Inflammatory macrophage treated with lipopolysaccharide for 1 hour (primary cell): ENCODE measurements around the gene LGI1.

Experiments
- DNase-seq, 2 donors: peaks; one replicate each; pipeline ENCODE4 v3.0.0-alpha.2; 2020 to 2022

The LGI1 gene

DNA sequence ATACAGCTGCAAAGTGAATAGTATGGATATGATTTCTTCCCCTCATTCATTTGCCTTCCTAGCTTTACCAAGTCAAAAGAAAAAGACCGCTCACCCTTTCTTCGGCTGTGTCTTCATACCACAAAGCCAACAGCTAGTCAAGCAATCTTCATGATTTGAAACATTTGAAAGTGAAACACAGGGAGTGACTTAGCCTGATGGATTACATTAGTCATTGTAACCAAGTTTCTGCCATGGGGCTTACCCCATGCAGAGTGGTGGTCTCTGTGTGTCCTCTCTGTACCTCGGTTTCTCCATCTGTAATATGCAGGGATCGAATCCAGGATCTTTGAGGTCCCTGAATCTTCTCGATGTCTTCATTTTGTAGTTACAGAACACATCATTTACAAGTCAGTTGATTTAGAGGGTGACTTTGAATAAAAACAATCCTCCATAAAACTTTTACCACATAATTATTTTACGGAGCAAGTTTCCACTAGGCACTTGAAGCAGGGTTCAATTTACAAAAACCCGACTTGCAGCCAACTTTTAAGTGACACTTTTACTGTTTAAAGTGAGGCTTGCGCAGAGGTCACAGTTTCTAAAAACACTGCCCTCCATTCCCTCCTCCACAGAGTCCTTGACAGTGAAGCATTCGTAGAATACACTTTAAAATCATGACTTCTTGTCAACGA lies 2.2 kb upstream of the LGI1 start:
- DNase-seq: no peak

DNA sequence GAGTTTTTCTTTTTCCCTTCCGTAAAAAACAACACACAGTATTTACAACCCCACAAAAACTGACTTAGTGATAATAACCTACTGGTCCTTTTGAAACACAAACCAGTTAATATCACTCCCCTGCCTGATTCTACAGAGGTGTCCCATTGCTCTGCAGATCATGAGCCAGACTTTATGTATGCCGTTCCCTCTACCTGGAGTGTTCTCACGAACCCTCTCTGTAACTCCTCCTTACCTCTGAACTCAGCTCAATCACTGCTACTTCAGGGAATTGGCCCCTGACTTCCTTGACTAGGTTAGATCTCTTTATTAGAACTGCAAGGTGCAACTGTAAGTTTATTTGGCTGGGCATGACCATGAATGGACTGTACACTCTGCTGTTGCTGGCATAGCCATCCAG lies 1.6 kb upstream of the LGI1 start:
- DNase-seq: no peak

DNA sequence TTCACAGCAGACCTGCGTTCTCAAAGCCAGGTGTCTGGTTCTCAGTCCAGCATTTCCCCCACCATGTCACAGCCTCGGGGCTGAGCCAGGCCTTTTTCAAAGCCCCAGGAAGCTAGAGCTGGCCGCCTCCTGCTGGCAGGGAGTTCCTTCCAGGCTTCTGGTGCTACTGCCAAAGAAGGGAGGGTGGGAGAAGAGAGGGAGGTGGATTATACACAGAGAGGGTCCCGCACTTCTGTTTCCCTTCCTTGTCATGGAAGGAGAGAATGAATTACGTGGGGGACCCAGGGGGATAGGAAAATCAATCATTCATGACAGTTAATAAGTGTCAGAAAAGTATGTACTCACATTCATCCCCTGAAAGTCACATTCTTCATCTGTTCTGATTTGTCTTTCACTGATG lies 600 bp upstream of the LGI1 start:
- DNase-seq: no peak

DNA sequence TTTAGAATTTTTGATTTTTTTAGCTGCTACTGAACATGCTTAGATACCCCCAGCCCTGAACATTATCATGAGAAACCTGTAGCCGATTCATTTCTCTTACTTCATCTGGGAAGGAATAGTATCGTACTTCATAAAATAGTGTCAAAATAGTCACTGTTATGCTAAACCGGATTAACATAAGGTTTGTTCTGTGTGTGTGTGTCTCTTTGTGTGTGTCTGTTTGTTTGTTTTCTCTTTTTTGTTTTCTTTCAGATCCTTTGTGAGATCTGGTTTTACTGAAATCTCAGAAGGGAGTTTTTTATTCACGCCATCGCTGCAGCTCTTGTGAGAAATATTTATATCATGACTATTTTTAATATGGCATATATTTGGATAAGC lies 761 bp downstream of the LGI1 start:
- no peak for DNase-seq

DNA sequence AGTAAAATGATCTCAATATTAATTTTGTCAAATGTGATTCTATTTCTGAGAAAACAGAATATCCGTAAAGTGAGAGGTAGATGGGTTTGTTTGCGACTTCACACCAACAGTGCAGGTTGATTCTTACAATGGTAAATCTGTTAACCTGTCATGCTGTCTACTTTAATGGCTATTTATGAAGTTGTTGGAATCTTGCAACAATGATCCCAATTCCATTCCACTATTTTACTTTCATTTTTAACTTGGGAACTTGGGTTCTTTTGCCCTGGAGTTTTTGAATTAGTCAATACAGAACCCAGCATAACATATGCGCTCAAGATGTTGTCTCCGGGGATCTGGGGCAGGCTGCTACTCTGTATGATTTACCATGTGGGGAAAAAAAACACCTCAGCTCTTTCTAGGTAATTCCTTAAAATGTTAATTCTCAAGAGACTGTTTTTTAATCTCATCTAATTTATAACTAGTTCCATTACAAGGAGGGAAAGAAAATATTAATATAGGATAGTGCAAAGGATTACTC lies 1.2 kb downstream of the LGI1 start:
- DNase-seq: no peak

DNA sequence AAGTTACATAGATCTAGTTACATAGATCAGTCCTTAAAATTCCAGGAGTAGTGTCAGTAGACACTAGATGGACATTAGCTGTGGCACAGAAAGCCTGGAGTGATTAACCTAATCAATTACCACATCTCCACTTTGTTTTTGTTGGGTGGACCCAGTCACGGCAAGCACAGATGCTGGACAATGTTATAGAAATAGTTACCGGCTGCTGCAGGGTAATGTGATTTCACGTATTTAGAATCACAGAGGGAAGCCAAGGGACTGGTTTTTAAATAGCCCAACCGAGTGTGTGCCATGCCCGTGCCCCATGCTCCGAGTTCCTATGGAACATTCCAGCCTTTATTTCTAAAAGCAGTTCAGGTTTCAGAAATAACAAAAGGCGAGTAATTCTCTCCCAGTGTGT lies 2.8 kb downstream of the LGI1 start:
- DNase-seq: no peak

DNA sequence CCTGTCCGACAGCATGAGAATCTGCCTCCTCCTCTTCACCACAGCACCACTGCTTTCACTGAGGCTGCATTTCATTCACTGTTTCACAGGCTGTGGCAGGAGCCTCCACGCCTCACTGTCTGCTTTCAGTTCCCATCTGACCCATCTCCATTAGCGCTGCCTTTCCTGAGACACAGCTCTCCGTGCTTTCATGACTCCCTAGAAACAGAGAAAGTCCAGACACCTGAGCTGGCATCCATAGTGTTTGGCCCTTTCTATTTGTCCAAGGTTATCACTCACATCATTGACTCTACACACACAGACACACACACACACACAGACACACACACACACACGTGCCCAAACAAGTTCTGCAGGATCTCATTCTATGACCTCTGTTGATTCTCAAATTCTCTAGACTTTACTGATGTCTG lies 5.2 kb downstream of the LGI1 start:
- no peak for DNase-seq

DNA sequence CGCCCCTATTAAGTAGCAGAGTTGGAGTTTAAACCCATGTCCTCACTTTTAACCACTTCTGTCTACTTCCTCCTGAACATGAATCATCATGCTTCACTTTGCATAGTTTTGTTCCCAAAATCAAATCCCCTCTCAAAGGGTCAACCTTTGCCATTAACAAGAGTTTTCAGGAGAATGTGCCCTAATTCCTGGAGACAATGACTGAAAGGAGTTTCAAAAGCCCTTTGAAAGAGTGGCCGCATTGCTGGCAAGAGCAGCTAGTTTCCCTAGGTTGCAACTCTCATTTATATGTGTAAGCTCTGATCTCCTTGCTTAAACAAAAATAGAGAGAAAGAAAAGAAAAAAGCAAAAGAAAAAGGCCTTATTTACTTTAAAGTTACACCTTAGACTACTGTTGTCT lies 9.2 kb downstream of the LGI1 start:
- no peak for DNase-seq

DNA sequence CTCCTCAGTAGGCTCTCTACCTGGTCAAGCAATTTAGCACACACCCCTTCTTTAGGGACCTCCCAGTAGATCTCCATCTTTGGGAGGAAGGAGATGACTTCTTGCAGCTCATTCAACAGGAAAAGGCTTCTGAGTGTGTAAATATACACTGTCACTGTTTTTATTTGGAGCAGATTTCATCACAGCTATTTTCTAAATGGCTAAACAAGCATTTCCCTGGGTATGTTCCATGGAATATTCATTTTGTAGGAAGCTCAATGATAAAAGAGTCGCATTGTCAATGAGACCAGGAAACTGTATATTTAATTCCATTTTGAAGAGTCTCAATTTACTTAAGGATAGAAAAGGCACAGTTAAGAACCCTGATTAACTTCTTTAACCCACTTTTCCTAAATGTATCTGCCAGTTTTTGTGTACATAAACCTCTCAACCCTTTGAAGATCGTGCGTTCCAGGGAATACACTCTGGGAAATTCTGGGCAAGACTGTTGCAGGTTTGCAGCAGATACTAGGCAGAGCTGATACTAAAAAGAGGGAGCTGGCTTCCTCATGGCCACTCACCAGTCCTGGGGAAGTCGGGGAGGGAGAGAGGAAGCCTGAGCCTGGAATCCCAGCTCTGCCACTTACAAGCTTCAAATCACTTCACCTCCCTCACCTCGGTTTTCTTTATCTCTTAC lies 10.1 kb downstream of the LGI1 start:
- no peak for DNase-seq

DNA sequence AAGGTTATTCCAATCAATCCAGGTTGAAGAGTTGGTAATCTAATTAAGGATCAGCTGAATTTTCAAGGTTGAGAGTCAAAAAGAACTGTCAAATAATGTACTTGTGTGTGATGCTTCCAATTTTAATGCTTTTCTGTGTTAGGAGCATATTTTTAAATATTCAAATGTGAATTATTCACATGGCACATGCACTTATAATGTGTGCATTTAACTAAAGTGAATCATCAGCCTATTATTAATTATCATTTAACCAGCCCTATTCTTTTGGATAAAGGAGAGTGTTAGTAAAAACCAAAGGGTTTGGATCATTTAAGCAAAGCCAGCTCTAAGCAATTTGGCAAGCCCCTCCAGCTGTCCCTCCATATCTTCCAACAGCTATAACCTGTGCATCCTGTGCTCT lies 11.2 kb downstream of the LGI1 start:
- DNase-seq: no peak

DNA sequence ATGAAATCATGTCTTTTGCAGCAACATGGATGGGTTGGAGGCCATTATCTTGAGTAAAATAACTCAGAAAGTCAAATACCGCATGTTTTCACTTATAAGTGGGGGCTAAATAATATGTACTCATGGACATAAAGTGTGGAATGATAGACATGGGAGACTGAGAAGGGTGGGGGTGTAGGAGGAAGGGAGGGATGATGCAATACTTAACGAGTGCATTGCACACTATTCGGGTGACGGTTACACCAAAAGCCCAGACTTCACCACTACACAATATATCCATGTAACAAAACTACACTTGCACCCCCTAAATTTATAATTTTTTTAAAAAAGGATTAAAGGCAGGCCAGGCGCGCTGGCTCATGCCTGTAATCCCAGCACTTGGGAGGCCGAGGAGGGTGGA lies 13.6 kb downstream of the LGI1 start:
- no peak for DNase-seq

DNA sequence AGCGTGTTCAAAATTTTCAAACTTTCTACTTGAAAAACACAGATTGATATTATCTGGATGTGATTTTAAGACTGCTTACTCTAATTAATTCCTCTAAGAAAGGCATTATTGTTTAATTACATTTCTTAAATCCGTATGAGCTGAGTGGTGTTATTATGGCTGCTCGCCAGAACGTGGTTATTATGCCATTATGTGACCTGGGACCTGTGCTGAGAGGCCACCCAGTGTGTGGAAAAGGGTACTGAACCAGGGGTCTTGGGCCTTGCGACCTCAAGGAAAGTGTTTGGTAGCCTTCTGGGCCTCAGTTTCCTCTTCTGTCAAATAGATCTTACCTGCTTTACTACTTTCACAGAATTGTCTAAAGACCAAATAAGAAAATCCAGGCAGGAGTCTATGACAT lies 15.4 kb downstream of the LGI1 start:
- no peak for DNase-seq

DNA sequence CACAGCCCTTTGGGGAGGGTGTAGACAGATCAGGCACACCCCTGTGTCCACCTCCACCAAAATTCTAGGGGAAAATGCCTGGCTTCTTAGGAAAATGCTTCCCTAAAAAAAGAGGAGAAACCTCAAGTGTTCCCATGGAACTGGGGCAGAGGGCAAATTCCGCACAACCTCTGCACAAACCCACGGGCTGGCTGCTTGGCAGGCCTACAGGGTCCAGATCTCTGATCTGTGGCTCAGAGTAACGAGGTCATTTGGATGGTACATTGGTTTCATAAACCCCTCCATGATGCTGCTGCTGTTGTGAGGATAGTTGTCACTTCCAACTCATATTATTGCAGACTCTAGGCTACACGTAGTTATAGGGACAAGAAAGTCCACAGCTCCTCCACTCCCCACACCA lies 16.0 kb downstream of the LGI1 start:
- DNase-seq: no peak

DNA sequence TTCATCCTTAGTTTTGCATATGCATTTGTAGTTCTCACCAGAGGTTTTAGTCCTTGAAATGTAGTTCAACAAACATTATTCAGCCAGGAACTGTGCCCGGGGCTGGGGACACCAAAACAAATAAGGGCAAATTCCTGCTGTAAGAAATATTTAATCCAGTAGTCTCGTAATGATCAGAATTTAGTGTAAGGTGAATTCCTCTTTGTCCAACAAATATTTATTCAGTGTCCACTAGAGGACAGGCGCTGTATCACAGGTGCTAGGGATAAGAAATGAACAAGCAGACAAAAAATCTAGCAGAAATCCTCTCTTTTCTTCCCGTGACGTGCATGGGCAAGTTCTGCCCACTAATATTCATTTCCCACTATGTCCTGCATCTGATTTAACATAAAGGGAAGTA lies 17.6 kb downstream of the LGI1 start:
- DNase-seq: no peak

DNA sequence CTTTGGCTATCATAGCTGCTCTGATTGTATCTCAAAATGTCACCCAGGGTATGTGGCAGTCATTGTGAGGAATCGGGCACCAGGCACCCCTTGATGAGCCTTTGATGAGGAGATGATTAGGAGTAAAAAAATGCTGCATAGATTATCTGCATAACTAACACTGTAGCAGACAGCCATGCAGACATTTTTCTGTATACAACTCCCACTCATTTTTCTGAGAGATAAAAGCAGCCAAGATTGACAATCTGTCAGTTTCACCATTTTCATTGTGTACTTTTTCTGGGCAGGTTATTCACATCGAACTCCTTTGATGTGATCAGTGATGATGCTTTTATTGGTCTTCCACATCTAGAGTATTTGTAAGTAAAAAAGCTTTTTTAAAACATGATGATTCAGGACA lies 19.4 kb downstream of the LGI1 start:
- DNase-seq: no peak

DNA sequence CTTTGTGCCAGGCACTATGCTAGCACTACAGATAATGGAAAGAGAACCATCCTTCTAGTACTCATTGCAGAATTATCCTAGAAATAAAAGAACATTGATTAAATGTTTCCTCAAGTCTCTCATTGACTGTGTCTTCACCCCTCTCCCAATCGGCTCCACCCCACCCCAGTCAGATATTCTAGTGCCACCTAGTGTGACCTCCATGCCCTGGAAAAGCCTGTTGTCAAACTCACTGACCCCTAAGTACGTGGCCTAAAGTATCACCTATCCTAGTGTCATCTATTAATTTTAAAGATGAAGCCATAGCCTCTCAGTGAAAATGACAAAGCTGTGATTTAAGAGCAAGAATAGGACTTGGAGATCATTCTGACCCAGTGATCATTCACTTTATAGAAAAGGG lies 26.3 kb downstream of the LGI1 start:
- DNase-seq: no peak

DNA sequence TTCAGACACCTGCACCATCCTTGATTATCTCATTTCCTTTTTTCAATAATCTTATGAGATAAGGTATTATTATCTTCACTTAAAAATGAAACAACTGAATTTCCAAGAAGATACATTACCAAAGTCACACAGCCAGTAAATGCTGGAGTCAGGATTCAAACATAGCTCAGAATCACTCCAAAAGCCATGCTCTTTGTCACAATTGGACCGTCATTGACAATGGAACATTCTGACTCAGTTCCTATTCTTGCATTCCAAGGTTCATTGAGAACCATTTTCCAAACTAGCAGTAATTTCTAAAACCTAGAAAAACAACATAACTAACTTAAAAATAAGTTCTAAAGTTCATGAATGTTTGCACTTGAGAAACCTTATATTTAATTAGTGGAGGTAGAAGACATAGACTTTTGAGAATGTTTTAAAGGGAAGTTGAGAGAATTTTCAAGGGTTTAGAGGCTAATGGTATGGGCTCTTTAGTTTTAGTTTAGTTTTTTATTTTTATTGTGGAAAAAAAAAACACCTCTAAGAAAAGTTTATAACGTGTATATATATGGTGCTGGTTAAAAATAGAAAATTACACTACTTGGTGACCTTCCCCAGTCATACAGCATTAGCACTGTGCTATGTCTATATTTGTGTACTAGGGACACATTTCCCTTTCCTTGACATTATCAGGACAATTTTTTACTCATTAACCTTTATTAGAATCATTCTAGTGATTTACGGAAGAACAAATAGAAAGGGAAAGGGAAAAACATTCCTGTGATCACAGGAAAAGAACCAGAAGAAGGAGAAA lies 30.9 kb downstream of the LGI1 start:
- DNase-seq: no peak

DNA sequence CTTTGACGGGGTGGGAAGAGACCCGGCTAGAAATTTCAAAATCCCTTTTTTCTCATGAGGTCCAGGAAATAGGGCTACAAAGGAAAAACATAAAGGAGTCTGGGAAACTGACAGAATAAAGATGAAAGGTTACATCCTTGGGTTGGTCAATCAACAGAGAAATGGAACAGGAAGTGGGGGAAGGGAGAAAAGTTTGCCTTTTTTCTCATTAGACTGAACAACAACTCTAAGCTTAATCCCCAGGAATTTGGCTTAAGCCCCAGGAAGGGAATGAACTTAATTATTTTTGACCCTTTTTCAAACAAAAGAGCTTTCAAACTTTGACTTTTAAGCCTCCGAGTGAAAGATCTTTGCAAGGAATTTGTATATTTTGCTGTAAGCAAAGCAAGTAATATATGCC lies 32.7 kb downstream of the LGI1 start:
- no peak for DNase-seq

DNA sequence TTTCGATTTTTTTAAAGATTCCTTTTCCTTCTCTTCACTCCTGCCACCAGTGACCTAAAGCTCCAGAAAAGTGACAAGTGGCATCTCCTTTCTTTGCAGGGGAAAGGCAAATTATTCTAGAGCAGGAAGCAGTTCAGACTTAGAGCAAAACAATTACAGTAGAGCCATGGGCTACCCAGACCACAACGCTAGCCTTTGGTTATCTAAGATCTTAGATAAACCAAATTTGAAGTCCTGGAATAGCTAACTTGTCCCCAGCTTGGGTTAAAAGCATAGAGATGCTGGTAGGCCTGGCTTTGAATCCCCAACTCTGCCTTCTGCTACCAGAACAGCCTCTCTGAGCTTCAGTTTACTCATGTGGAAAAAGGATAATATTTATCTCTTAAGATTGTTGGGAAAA lies 38.4 kb downstream of the LGI1 start:
- DNase-seq: no peak

DNA sequence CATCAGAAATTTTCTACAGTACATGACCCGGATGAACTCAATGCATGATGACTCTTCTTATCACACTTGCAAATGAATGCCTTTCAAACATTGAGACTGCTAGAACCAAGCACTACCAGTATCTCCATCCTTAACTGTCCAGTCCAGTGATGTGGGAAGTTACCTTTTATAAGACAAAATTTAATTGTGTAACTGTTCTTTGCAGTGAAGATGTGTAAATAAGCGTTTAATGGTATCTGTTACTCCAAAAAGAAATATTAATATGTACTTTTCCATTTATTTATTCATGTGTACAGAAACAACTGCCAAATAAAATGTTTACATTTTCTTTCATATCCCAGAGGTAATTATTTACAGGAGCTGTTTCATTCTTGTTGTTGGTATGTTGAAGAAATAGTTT lies 40.1 kb downstream of the LGI1 start:
- no peak for DNase-seq

DNA sequence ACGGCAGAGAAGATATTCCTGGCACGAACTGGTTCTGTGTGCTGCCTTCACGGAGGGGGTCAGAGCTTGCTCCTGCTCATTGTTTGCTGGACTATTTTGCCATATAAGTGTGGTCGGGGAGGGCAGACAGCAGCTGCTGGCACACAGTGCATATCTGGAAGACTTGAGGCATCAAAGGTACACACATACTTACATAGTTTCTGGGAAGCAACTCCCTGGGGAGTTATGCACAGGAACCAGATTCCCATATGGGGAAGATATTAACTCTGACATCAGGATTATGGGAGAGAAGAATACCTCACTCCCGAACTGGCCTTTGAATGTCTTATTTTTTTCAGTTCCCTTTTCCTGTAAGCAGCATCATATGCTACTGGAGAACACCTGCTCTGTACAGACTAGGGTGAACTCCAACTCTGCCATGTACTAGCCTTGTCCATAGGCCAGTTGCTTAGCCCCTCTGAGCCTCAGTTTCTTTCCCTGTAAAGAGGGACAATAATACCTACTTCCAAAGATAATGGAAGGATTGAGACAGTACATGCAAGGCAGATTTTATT lies 41.5 kb downstream of the LGI1 start:
- no peak for DNase-seq

DNA sequence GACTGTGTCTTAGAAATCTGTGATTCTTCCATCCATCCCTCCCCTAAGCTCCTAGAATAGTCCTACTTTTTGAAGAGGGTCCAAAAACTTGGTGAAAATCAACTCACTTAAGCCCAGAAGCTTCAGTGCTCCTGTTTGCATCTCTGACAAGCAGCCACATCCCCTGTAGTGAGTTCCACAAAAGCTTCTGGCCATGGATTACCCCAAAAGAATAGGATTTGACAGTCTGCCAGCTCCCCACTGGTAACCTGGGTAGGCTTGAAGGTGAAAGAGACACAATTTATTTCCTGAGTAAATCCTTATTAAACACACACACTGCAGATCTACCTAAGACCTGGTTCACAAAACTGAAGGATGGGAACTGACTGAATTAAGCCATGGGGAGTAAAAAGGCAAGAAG lies 46.5 kb downstream of the LGI1 start:
- DNase-seq: no peak

DNA sequence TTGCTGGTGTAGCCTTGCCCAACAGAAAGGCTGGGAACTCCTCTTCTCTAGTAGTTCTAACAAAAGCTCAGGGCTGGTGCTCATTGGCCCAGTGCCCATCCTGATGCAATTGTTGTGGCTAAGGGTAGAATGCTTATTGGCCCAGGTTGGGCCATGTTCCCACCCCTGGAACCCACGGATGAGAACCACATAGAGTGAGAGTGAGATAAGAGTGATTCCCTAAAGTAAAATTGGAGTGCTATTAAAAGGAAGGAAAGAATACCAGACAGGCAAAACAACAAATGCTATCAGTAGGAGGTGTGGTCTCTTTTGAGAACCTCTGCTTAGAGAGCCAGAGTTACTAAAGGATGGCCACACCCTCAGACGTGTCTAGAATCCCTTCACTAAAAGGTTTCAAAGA lies 49.2 kb downstream of the LGI1 start:
- DNase-seq: no peak

DNA sequence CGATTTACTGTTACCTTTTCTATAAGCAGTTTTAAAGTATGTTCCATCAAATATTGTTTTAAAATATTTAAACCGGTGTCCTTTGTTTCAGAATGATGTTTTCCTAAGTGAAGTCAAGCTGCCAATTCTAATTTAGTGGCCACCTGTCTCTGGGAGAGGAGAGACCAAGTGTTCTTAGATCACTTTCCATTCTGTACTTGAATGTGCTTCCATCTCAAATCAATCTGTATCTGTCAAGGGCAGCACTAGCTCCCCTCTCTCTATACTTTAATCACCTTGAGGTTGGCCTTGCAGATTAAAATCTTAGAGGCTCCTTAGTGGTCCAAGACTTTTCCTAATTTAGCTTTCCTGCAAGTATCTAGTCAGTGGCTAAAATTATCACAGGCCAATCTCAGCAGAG lies 49.6 kb downstream of the LGI1 start:
- DNase-seq: no peak
